ENCODE results near the gene OSER1.

OSER1 gene

GRCh38 chr20:44180814-44181213, 29.8 kb downstream of the OSER1 start:
- no peaks in the 10 kb centered on the region for H3K36me3 ChIP-seq
- no peak overlapping the region for H3K4me3 ChIP-seq (ENCODE audit: low read depth, low read length)
- no peak for DNase-seq
- H3K9me3 ChIP-seq = no peaks in the 10 kb centered on the region
- no peaks in the 10 kb centered on the region for H3K4me1 ChIP-seq
- H3K27me3 ChIP-seq = no peaks in the 10 kb centered on the region; the same call in 1 of the 2 replicates
- no peak for TF ChIP-seq CTCF (IDR thresholded peaks at IDR 0.05; ENCODE audit: low read depth, low read length)

- no peaks in the 10 kb centered on the region for H3K4me1 ChIP-seq
- TF ChIP-seq CTCF (IDR thresholded peaks at IDR 0.05; ENCODE audit: low read depth, low read length) = no peak
- no peaks in the 10 kb centered on the region for H3K36me3 ChIP-seq
- H3K4me3 ChIP-seq (ENCODE audit: low read depth, low read length) = no peak overlapping the region
- no peaks in the 10 kb centered on the region for H3K9me3 ChIP-seq
- DNase-seq = no peak
- H3K27me3 ChIP-seq = peaks cover 2% of the 10 kb centered on the region
Measured at GRCh38 chr20:44176833-44177534, 33.6 kb downstream of the OSER1 start.

- no peak for DNase-seq
- H3K9me3 ChIP-seq = no peaks in the 10 kb centered on the region
- H3K4me1 ChIP-seq = no peaks in the 10 kb centered on the region
- H3K4me3 ChIP-seq (ENCODE audit: low read depth, low read length) = no peak overlapping the region
- TF ChIP-seq CTCF (IDR thresholded peaks at IDR 0.05; ENCODE audit: low read depth, low read length) = no peak
- H3K27me3 ChIP-seq = peaks cover 9% of the 10 kb centered on the region; the same call in 1 of the 2 replicates
- H3K36me3 ChIP-seq = no peaks in the 10 kb centered on the region
Measured at GRCh38 chr20:44174996-44175765, 35.4 kb downstream of the OSER1 start.

- H3K36me3 ChIP-seq = no peaks in the 10 kb centered on the region
- H3K4me3 ChIP-seq (ENCODE audit: low read depth, low read length) = no peak overlapping the region
- no peak for DNase-seq
- no peaks in the 10 kb centered on the region for H3K4me1 ChIP-seq
- peaks cover 11% of the 10 kb centered on the region; the same call in 1 of the 2 replicates for H3K27me3 ChIP-seq
- TF ChIP-seq CTCF (IDR thresholded peaks at IDR 0.05; ENCODE audit: low read depth, low read length) = no peak
- no peaks in the 10 kb centered on the region for H3K9me3 ChIP-seq
Measured at GRCh38 chr20:44173846-44174245, 36.7 kb downstream of the OSER1 start.

GRCh38 chr20:44173116-44173515, 37.5 kb downstream of the OSER1 start:
- DNase-seq = no peak
- Histone ChIP-seq H3K36me3 (no peaks in the 10 kb centered on the region), H3K27me3 (peaks cover 11% of the 10 kb centered on the region; the same call in 1 of the 2 replicates), H3K4me1 (no peaks in the 10 kb centered on the region), H3K9me3 (no peaks in the 10 kb centered on the region), H3K4me3 (ENCODE audit: low read depth, low read length) (no peak overlapping the region)
- no peak for TF ChIP-seq CTCF (IDR thresholded peaks at IDR 0.05; ENCODE audit: low read depth, low read length)

- Histone ChIP-seq H3K4me3 (ENCODE audit: low read depth, low read length) (no peak overlapping the region), H3K9me3 (no peaks in the 10 kb centered on the region), H3K4me1 (no peaks in the 10 kb centered on the region), H3K36me3 (no peaks in the 10 kb centered on the region), H3K27me3 (peaks cover 11% of the 10 kb centered on the region; the same call in 1 of the 2 replicates)
- TF ChIP-seq CTCF (IDR thresholded peaks at IDR 0.05; ENCODE audit: low read depth, low read length) = no peak
- no peak for DNase-seq
Measured at GRCh38 chr20:44172572-44172950, 38.0 kb downstream of the OSER1 start.
